Heart right ventricle (tissue), 16 donors: Measurements from ENCODE around the gene CDKN2B-AS1. TPM values are rescaled to one million over a fixed set of nuclear protein-coding genes. Genes with fewer than 3 reads are reported as not detected.

ENCODE experiments used
- ATAC-seq, 8 donors: fragments of 200-7000 bp; cut with Tn5 transposase; one replicate each; pipeline ENCODE4 v1.9.1; 2020; ENCODE audit warnings: mild to moderate bottlenecking in 8 of 8, moderate library complexity in 8 of 8, moderate number of reproducible peaks in 1 of 8
- DNase-seq, 2 donors: peaks; one replicate each; pipeline ENCODE4 v3.0.0-alpha.2; 2020
- H3K27ac ChIP-seq, 10 donors: fragments of 200-600 bp; sonication (generic) in 2 of 10; one replicate each; pipeline versions ENCODE4 v1.5.0 to v1.8.0; 2020 to 2022; ENCODE audit warnings: mild to moderate bottlenecking in 3 of 10
- H3K27me3 ChIP-seq, 7 donors: fragments of 200-600 bp; one replicate each; pipeline ENCODE4 v1.8.0; 2021 to 2022; ENCODE audit warnings: mild to moderate bottlenecking in 2 of 7
- H3K36me3 ChIP-seq, 9 donors: fragments of 200-600 bp; sonication (generic) in 1 of 9; one replicate each; pipeline versions ENCODE4 v1.5.0 to v1.8.0; 2020 to 2022; ENCODE audit warnings: mild to moderate bottlenecking in 2 of 9
- H3K4me1 ChIP-seq, 9 donors: fragments of 200-600 bp; sonication (generic) in 1 of 9; one replicate each; pipeline versions ENCODE4 v1.5.0 to v1.8.0; 2020 to 2022; ENCODE audit warnings: mild to moderate bottlenecking in 4 of 9
- H3K4me3 ChIP-seq, 10 donors: fragments of 200-600 bp; sonication (generic) in 2 of 10; one replicate each; pipeline versions ENCODE4 v1.5.0 to v1.8.0; 2020 to 2022; ENCODE audit warnings: mild to moderate bottlenecking in 7 of 10, moderate library complexity in 2 of 10
- H3K9me3 ChIP-seq, 11 donors: fragments of 200-600 bp in 10 of 11; sonication (generic) in 2 of 11; one replicate each; pipeline versions ENCODE4 v1.5.0 to v1.8.0; 2013 to 2022; ENCODE audit warnings: mild to moderate bottlenecking in 2 of 11, control low read depth in 1 of 11, moderate library complexity in 1 of 11
- WGBS, 2 donors: extraction: QIAGEN DNeasy Blood & Tissue Kit; methylation state at CpG; one replicate each; pipeline ENCODE4 v1.1.7; 2013; ENCODE audit warnings: inconsistent platforms in 1 of 2; 5-methylcytosine and 5-hydroxymethylcytosine counted together
- intact Hi-C, 10 donors: fragments of 100-400 bp; cut with DNase I; formaldehyde crosslinking; loops; one replicate each; pipeline versions ENCODE4 v1.11.1 to v1.14.2; 2022
- polyA plus RNA-seq, 2 donors: library from polyadenylated mRNA; stranded (reverse); fragments of 200-250 nt; gene quantifications; one replicate each; pipeline ENCODE4 v1.2.3, GENCODE V29; 2013
- total RNA-seq, 10 donors: library from RNA; stranded (reverse); fragmentation: NEBNext Ultra II Directional in 3 of 10; extraction: Animal tissue kit (Norgen Biotek cat#: 25700) in 3 of 10; gene quantifications; one replicate each; pipeline versions ENCODE4 v1.2.1 to v1.2.4, GENCODE V29; 2021 to 2023
- TF ChIP-seq, protein P1 (sequence below), 9 donors: fragments of 200-600 bp; sonication (generic) in 2 of 9; IDR thresholded peaks; one replicate each; pipeline versions ENCODE4 v1.5.0 to v1.8.0; 2021 to 2022; ENCODE audit warnings: antibody characterized with exemption in 9 of 9, mild to moderate bottlenecking in 5 of 9, moderate library complexity in 1 of 9
- donor health status: Arrhythmogenic right ventricular cardiomyopathy.
- donor health status: ischemic (EF 13 %, LVEDD 7.1; RV severe dilation, severe dysfunction).
- donor health status: healthy with polysubstance abuse.
- donor health status: DM: no; HTN: yes; CAD: no.
- donor health status: DM: no; HTN: no; CAD: no.
- donor health status: ischemic (EF 25% LVEDD 6.9; RV normal size, moderate dysfunction).
- donor health status: ischemic (EF 25% LVEDD 5.7; RV mildly dilated, moderate dysfunction).
- donor health status: healthy.
- donor health status: DM: yes; HTN: yes; CAD: no.
- donor health status: Ischemic cardiomyopathy.
- donor health status: ischemic (EF 35%, LVEDD 5.7; RV mildly dilated, moderate dysfunction).
- donor health status: nonischemic (EF 11% LVEDD 7.7; RV severe dilation, severe dysfunction).
- donor health status: DM: yes; HTN: yes; CAD: no.
- donor health status: PGD.
- donor health status: ischemic (EF 29% LVEDD 5.4; RV normal size, mild dysfunction).
- donor health status: nonischemic (EF 23%, LVEDD 6.1; RV moderate dilation, normal function).

The CDKN2B-AS1 gene
- total and polyA plus RNA-seq, 12 donors: 0.14 to 0.45 (median 0.30) TPM; not detected in 9

DNA sequence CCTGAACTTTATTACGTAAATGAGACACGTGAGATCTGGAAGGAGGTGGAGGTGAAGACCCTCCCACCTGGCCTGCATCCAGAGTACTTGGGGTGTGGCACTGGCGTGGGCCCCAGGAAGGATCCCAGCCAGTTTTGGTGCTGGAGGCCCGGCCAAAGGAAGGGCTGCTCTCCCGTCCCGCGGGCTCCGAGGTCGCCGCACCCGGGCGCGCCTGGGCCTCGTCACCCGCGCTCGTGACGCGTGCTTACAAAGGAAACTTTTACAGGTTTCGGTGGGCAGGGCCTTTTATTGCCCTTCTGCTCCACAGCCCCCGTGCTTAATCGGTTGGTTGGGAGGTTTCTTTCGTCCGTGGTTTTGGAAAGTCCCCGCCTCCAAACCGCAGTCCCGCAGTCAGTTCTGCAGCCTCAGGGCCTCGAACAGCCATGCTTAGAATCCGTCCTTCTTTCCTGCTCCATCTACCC is 29.6 kb upstream of the CDKN2B-AS1 start:
- DNase-seq (no peak), ATAC-seq (peak in 3 of 8 donors; percentile 7 to 42 (median 41))
- Histone ChIP-seq H3K27ac (no peak overlapping the region), H3K4me1 (peaks cover 6 to 28% (median 14%) of the 10 kb centered on the region in 9 donors), H3K4me3 (peak overlapping the region in 8 of 10 donors; percentile 0 to 47 (median 22)), H3K9me3 (peaks cover 0 to 9% (median 0%) of the 10 kb centered on the region in 11 donors), H3K36me3 (no peaks in the 10 kb centered on the region), H3K27me3 (peaks cover 43 to 96% (median 87%) of the 10 kb centered on the region in 7 donors)
- intact Hi-C loops: loop anchor here in 2 of 10 donors (10.0 kb wide), 1 partner anchor 60 kb away; no protein-coding TSS in a partner anchor
- TF ChIP-seq, protein P1, sequence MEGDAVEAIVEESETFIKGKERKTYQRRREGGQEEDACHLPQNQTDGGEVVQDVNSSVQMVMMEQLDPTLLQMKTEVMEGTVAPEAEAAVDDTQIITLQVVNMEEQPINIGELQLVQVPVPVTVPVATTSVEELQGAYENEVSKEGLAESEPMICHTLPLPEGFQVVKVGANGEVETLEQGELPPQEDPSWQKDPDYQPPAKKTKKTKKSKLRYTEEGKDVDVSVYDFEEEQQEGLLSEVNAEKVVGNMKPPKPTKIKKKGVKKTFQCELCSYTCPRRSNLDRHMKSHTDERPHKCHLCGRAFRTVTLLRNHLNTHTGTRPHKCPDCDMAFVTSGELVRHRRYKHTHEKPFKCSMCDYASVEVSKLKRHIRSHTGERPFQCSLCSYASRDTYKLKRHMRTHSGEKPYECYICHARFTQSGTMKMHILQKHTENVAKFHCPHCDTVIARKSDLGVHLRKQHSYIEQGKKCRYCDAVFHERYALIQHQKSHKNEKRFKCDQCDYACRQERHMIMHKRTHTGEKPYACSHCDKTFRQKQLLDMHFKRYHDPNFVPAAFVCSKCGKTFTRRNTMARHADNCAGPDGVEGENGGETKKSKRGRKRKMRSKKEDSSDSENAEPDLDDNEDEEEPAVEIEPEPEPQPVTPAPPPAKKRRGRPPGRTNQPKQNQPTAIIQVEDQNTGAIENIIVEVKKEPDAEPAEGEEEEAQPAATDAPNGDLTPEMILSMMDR (IDR thresholded peaks at IDR 0.05): no peak
- WGBS, 2 donors: 1% methylated on average over 29 of the region's 29 CpGs

- Histone ChIP-seq H3K36me3 (no peaks in the 10 kb centered on the region), H3K4me3 (peak overlapping the region in 9 of 10 donors; percentile 0 to 47 (median 21)), H3K27me3 (peaks cover 48 to 100% (median 91%) of the 10 kb centered on the region in 7 donors), H3K4me1 (peaks cover 6 to 31% (median 14%) of the 10 kb centered on the region in 9 donors), H3K9me3 (peaks cover 0 to 9% (median 0%) of the 10 kb centered on the region in 11 donors), H3K27ac (no peak overlapping the region)
- 2% methylated on average over 30 of the region's 30 CpGs for WGBS, 2 donors
- intact Hi-C loops: loop anchor here in 2 of 10 donors (10.0 kb wide), 1 partner anchor 61 kb away; no protein-coding TSS in a partner anchor
- TF ChIP-seq, protein P1 (IDR thresholded peaks at IDR 0.05): peak in 4 of 9 donors; percentile 16 to 39 (median 24)
- ATAC-seq (peak in 5 of 8 donors; percentile 20 to 79 (median 69)), DNase-seq (peak in 1 of 2 donors; percentile 40)
Measured at GRCh38 chr9:21965401-21965951, 29.1 kb upstream of the CDKN2B-AS1 start.

DNA sequence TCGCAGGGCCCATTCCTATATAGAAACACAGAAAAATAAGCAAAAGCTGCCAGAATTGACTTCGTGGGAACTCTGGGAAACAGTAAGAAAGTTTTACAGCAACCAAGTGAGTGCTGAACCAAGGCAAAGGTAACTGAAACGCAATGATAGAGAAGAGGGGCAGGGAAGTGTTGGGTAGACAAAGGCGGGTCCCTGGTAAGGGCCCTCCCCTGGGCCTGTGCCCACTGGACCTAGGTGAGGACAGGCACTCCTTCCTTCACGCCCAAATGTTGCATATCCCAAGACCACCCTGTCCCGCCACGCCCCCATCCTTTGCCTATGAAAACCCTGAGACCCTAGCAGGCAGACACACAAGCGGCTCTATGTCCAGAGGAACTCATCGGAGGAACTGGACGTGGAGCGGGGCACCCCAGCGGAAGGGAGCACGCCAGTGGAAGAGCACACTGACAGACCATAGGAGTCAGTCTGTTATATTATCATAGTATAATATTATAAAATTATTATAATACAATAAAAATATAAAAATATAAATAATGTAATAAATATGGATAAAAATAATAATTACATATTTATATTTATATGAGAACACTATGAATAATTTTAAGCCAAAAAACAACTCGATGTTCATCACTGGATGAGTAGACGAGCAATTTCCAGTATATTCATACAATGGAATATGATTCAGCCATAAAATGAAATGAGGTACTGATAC is 28.3 kb upstream of the CDKN2B-AS1 start:
- peaks cover 56 to 100% (median 96%) of the 10 kb centered on the region in 7 donors for H3K27me3 ChIP-seq
- H3K27ac ChIP-seq: no peak overlapping the region
- DNase-seq (no peak), ATAC-seq (no peak)
- intact Hi-C loops: loop anchor here in 2 of 10 donors (10.0 kb wide), 1 partner anchor 61 kb away; no protein-coding TSS in a partner anchor
- TF ChIP-seq, protein P1 (IDR thresholded peaks at IDR 0.05): no peak
- peaks cover 0 to 9% (median 0%) of the 10 kb centered on the region in 11 donors for H3K9me3 ChIP-seq
- no peaks in the 10 kb centered on the region for H3K36me3 ChIP-seq
- peaks cover 6 to 39% (median 18%) of the 10 kb centered on the region in 9 donors for H3K4me1 ChIP-seq
- WGBS, 2 donors: 12 to 16% methylated on average over 15 of the region's 15 CpGs
- H3K4me3 ChIP-seq: no peak overlapping the region

DNA sequence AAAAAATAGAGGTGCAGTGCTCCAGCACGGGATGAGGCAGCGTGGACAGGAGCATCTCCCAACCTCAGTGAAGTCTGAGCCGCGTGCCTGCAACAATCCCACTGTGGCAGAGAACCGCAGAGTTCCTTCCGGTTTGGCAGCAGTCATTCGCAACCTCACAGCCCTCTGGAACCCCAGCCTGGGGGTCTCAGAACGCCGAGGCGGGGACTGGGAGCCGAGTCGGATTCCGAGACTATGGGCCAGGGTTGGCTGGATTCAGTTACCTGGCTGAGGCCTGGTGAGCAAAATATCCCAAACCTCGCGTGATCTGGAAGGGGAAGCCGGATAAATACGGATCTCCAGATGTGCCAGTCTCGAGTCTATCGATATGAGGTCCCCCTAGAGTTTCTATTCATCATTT is 27.4 kb upstream of the CDKN2B-AS1 start:
- no peak for DNase-seq
- Histone ChIP-seq H3K27ac (no peak overlapping the region), H3K9me3 (peaks cover 0 to 9% (median 0%) of the 10 kb centered on the region in 11 donors), H3K36me3 (no peaks in the 10 kb centered on the region), H3K4me3 (no peak overlapping the region), H3K27me3 (peaks cover 57 to 100% (median 100%) of the 10 kb centered on the region in 7 donors), H3K4me1 (peaks cover 6 to 41% (median 18%) of the 10 kb centered on the region in 9 donors)
- intact Hi-C loops: loop anchor here in 2 of 10 donors (10.0 kb wide), 1 partner anchor 62 kb away; no protein-coding TSS in a partner anchor
- ATAC-seq: no peak
- WGBS, 2 donors: 7 to 10% methylated on average over 19 of the region's 19 CpGs
- TF ChIP-seq, protein P1 (IDR thresholded peaks at IDR 0.05): no peak
